ENCODE data around the gene PTPRE.

The PTPRE gene

DNA sequence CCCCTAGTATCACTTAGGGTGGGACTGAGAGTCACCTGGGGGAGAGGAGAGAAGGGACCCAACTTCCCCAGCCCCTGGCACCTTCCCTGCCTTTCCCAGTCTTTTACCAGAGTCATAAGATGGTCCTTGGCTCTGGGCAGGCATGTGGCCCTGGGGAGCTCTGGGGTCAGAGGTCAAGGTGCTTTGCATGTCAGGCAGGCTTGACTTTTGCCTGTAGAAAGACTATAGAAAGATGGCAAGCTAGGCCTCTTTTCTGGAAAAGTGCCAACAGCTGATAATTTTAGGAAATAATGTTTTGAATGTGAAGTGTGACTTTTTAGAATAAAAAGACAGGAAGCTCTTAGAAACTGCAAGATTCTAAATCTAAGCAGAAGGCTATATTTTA is 151.8 kb downstream of the PTPRE start:
- Histone ChIP-seq H3K4me2 (ENCODE audit: low read length) (no peak overlapping the region), H3K9me3 (replicated peaks; ENCODE audit: low read length) (no peaks in the 10 kb centered on the region), H3K4me3 (ENCODE audit: low read length) (no peak overlapping the region), H3K9ac (ENCODE audit: low read depth, low read length) (no peak overlapping the region), H3K4me1 (ENCODE audit: control insufficient read depth, insufficient read depth, low read length) (peaks cover 11% of the 10 kb centered on the region), H3K36me3 (ENCODE audit: insufficient read depth, low read length) (no peaks in the 10 kb centered on the region), H3K27me3 (ENCODE audit: control insufficient read depth, insufficient read depth, low read length) (no peaks in the 10 kb centered on the region)

DNA sequence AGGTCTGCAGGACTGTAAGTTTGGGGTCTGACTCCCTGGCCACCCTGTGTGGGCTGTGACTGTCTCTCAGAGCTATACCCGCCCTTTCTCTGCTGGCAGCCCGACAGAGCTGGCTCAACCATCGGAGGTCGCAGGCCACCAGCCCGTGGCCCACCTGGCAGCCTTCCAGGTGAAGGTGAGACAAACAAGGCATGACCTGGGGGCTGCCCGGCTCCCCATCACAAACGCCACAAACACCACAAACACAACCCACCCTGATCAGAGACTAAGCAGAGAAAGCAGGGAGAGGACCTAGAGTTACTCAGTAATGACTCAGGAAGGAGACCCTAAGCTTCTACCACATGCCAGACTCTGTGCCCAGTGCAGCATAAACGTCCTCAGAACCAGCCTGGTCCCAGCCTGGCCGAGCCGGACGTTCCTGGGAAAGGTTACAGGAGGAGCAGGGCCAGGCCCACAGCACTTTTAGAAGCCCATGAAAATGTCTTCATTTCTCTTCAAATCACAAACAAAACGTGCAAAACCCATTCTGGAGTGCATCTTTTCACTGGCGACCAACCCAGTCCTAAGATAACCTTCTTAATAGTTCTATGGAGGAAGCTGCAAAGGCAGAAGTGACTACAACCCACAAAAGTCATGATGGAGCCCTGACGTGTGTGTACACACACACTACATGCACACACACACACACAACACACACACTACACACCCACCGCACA is 152.5 kb downstream of the PTPRE start:
- Histone ChIP-seq H3K4me1 (ENCODE audit: control insufficient read depth, insufficient read depth, low read length) (peaks cover 17% of the 10 kb centered on the region), H3K27me3 (ENCODE audit: control insufficient read depth, insufficient read depth, low read length) (no peaks in the 10 kb centered on the region), H3K4me3 (ENCODE audit: low read length) (no peak overlapping the region), H3K36me3 (ENCODE audit: insufficient read depth, low read length) (no peaks in the 10 kb centered on the region), H3K9ac (ENCODE audit: low read depth, low read length) (no peak overlapping the region), H3K4me2 (ENCODE audit: low read length) (no peak overlapping the region), H3K9me3 (replicated peaks; ENCODE audit: low read length) (no peaks in the 10 kb centered on the region)

DNA sequence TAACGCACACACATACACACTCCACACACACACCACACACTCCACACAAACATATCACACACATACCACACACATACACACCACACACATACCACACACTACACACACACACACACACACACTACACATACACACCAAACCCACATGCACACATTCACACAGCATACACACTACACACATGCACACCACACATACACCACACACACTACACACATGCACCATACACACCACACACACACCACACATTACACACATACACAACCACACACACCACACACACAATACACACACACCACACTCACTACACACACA is 153.0 kb downstream of the PTPRE start:
- Histone ChIP-seq H3K4me2 (ENCODE audit: low read length) (no peak overlapping the region), H3K4me3 (ENCODE audit: low read length) (no peak overlapping the region), H3K9ac (ENCODE audit: low read depth, low read length) (no peak overlapping the region), H3K4me1 (ENCODE audit: control insufficient read depth, insufficient read depth, low read length) (peaks cover 22% of the 10 kb centered on the region), H3K27me3 (ENCODE audit: control insufficient read depth, insufficient read depth, low read length) (no peaks in the 10 kb centered on the region), H3K36me3 (ENCODE audit: insufficient read depth, low read length) (no peaks in the 10 kb centered on the region), H3K9me3 (replicated peaks; ENCODE audit: low read length) (no peaks in the 10 kb centered on the region)

DNA sequence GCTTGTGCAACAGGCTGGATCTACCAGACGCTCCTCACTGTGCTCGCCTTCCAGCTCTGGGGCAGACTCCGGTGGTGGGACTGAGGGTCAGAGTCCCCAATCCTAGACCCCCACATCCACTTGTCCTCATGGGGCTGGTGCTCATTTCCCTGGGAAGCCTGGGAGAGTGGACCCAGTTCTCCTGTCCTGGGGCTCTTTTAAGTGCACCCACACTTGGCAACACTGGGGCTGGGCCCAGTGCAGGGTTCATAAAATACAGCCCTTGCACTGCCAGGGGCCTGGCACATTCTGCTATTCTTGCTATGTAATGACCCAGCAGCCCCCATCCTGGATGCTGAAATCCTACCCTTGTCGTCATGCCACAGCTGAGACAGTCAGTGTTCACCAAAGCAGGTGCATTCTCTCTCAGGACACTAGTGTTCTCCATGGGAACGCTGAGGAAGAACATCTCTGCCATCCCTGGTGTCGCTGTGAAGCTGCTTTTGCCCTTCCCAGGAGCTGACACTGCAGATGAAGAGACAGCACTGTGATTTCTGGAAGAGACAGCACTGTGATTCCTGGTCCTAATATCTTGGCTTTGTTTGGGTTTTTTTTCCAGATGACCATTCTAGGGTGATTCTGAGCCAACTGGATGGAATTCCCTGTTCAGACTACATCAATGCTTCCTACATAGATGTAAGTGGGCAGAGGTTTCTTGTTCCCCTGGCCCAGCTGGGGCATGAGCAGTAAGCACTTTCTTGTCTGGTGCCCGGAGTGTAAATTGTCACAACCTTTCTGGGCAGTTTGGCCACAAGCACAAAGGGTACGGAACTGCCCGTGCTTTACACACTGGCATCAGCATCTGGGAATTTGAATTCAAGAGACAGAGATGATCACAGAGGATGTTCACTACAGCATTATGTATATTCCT is 153.7 kb downstream of the PTPRE start:
- H3K4me3 ChIP-seq (ENCODE audit: low read length) = no peak overlapping the region
- H3K36me3 ChIP-seq (ENCODE audit: insufficient read depth, low read length) = no peaks in the 10 kb centered on the region
- H3K9me3 ChIP-seq (replicated peaks; ENCODE audit: low read length) = no peaks in the 10 kb centered on the region
- peaks cover 28% of the 10 kb centered on the region for H3K4me1 ChIP-seq (ENCODE audit: control insufficient read depth, insufficient read depth, low read length)
- H3K27me3 ChIP-seq (ENCODE audit: control insufficient read depth, insufficient read depth, low read length) = no peaks in the 10 kb centered on the region
- H3K4me2 ChIP-seq (ENCODE audit: low read length) = no peak overlapping the region
- no peak overlapping the region for H3K9ac ChIP-seq (ENCODE audit: low read depth, low read length)

DNA sequence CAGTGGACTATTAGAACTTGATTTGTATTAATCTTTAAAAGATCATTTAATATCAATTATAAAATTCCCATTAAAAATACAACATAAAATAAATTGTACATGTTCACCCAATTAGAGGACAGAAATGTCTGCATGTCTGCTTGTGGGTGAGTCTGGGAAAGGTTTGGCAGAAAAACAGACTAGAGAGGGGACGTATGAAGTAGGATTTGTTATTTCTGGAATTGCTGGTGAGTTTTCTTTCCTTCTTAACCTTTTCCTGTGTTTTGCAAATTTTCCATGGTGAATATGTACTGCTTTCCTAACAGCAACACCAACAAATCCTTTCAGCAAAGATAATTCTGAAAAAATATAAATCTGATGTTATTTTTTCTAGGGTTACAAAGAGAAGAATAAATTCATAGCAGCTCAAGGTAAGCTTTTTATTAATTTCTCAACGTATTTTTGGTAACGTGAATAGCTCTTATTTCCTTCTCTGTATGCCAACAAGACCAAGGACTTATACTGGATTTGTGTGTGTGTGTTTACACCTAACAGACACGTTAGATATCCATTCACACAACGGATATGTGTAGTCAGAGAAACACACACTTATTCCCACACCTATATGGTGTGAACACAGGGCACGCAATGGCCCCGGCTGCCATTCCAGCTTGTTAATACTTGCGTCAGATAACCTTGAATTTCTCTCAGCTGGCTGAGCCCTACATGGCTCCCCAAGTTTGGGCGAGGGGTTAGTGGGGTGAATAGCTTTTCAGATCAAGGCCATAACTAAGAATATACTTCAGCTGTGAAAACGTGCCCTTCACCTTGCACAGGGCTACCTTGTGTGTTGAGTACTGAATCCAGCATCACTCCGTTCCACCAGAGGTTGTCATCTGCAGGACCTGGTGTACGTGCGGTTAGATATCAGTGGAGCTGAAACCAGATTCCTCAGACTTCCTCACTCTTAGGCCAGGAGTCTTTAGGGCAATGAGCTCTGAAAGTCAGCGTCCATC is 154.7 kb downstream of the PTPRE start:
- Histone ChIP-seq H3K27me3 (ENCODE audit: control insufficient read depth, insufficient read depth, low read length) (no peaks in the 10 kb centered on the region), H3K4me2 (ENCODE audit: low read length) (no peak overlapping the region), H3K4me3 (ENCODE audit: low read length) (no peak overlapping the region), H3K4me1 (ENCODE audit: control insufficient read depth, insufficient read depth, low read length) (peaks cover 28% of the 10 kb centered on the region), H3K36me3 (ENCODE audit: insufficient read depth, low read length) (peaks cover under 1% of the 10 kb centered on the region), H3K9me3 (replicated peaks; ENCODE audit: low read length) (no peaks in the 10 kb centered on the region), H3K9ac (ENCODE audit: low read depth, low read length) (no peak overlapping the region)

DNA sequence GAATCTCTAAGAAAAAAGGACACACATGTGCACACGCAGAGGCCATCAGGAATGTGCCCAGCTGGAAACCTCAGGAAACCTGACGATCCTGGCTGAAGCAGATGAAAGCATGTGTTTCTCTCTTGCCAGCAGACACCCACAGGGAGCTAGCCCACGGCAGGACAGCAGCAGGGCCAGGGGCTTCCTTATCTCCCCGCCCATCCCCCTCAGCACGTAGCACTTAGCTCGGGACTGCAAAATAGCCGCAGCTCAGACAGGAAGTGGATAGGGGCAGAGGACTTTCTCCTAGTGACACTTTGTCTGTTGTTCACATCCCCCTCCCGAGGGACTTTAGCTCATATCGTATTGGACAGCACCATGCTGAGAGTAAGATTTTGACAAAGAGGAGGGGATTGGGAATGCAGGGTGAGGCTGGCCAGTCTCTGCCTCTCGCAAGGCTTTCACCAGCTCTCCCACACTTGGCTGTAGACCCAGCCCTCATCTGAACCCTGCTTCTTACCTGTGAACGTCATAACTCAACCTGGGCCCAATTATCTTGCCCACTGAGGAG is 155.5 kb downstream of the PTPRE start:
- Histone ChIP-seq H3K4me1 (ENCODE audit: control insufficient read depth, insufficient read depth, low read length) (peaks cover 28% of the 10 kb centered on the region), H3K27me3 (ENCODE audit: control insufficient read depth, insufficient read depth, low read length) (no peaks in the 10 kb centered on the region), H3K4me2 (ENCODE audit: low read length) (peak overlapping the region; percentile 68), H3K36me3 (ENCODE audit: insufficient read depth, low read length) (peaks cover 4% of the 10 kb centered on the region), H3K9ac (ENCODE audit: low read depth, low read length) (no peak overlapping the region), H3K4me3 (ENCODE audit: low read length) (no peak overlapping the region), H3K9me3 (replicated peaks; ENCODE audit: low read length) (no peaks in the 10 kb centered on the region)

DNA sequence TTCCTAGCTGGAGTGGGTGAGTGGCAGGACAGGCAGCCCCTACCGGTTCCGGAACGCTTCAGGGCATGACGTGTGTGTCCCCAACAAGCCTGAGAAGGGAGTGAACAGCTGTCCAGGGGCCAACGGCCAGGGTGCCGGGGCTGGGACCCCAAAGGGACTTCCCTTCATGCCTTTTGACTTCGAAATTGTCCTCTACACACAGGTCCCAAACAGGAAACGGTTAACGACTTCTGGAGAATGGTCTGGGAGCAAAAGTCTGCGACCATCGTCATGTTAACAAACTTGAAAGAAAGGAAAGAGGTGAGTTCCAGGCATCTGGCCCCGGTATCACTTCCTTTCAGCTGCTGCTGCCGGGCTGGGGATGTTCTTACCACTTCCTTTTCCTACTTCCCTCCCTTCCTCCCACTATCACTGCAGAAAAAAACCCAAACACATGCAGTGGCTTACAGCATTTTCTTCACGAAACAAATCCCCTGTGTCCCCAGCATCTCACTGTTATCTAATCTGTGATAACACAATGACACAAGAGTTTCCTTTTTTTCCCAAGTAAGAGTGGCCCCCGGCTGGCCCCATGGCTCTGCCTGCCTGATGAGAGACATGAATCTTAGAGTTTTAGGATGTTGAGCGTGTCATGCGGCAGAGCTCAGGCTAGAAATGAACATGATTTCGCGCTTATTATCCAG is 156.1 kb downstream of the PTPRE start:
- H3K36me3 ChIP-seq (ENCODE audit: insufficient read depth, low read length) = peaks cover 4% of the 10 kb centered on the region
- peaks cover 28% of the 10 kb centered on the region for H3K4me1 ChIP-seq (ENCODE audit: control insufficient read depth, insufficient read depth, low read length)
- H3K4me3 ChIP-seq (ENCODE audit: low read length) = peak overlapping the region; percentile 44
- peak overlapping the region; percentile 68 for H3K4me2 ChIP-seq (ENCODE audit: low read length)
- peak overlapping the region; percentile 77 for H3K9ac ChIP-seq (ENCODE audit: low read depth, low read length)
- H3K9me3 ChIP-seq (replicated peaks; ENCODE audit: low read length) = no peaks in the 10 kb centered on the region
- no peaks in the 10 kb centered on the region for H3K27me3 ChIP-seq (ENCODE audit: control insufficient read depth, insufficient read depth, low read length)

DNA sequence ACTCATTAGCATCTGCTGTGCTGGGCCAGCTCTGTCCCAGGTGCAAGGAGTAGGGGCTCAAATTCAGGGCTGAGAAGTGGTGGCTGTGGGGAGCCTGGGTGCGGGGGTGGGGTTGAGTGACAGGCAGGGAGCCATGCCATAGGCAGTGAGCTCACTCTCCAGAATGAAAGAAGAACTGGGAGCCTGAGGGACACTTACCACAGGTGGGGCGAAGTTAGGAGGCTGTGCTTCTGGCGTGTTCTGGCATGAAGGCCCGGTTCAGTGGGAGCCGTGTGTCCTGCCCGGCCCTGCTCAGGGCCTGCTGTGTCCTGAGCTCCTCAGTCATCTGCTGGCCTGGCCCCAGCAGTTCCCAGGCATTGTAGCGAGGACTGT is 156.8 kb downstream of the PTPRE start:
- Histone ChIP-seq H3K4me1 (ENCODE audit: control insufficient read depth, insufficient read depth, low read length) (peaks cover 28% of the 10 kb centered on the region), H3K9ac (ENCODE audit: low read depth, low read length) (peak overlapping the region; percentile 77), H3K36me3 (ENCODE audit: insufficient read depth, low read length) (peaks cover 4% of the 10 kb centered on the region), H3K4me3 (ENCODE audit: low read length) (no peak overlapping the region), H3K27me3 (ENCODE audit: control insufficient read depth, insufficient read depth, low read length) (no peaks in the 10 kb centered on the region), H3K4me2 (ENCODE audit: low read length) (peak overlapping the region; percentile 68), H3K9me3 (replicated peaks; ENCODE audit: low read length) (no peaks in the 10 kb centered on the region)

DNA sequence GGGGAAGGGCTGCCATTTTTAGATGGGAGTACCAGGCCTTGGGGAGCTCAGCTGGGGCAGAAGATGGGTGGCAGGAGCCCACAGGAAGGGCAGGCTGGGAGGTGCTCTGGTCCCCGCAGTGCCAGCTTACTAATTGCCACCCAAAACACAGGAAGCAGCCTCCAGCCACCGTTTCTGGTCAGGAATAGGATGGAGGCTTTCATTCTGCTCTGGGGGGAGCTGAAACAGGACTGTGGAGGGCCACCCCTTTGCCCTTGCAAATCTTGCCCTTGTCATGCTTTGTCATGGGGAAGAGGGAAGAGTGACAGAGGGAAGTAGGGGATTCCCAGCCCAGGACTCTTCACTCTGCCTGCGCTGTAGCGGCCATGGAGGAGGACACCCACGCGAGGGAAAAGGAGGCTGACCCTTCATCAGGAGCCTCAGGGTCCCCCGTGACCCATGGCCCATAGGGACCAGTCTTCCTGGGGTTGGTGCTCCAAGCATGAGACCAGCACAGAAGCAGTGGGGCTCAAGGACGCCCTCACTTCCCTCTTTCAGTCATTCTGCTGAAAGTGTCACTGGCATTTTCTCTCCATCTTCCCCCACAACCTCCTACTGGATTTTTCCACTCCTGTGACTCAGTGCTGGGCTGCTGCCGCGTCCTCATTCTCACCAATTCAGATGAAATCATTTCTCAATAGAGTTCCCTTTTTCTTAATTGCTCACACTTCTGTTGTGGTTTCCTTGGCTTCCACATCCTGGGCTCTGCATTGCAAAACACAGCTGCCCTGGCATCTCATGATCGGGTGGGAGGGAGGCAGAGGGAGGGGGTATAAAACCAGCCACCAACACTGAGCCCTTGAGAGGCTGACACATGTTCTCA is 157.4 kb downstream of the PTPRE start:
- Histone ChIP-seq H3K4me1 (ENCODE audit: control insufficient read depth, insufficient read depth, low read length) (peaks cover 28% of the 10 kb centered on the region), H3K4me3 (ENCODE audit: low read length) (peak overlapping the region; percentile 56), H3K36me3 (ENCODE audit: insufficient read depth, low read length) (peaks cover 4% of the 10 kb centered on the region), H3K9ac (ENCODE audit: low read depth, low read length) (peak overlapping the region; percentile 77), H3K4me2 (ENCODE audit: low read length) (peak overlapping the region; percentile 68), H3K27me3 (ENCODE audit: control insufficient read depth, insufficient read depth, low read length) (no peaks in the 10 kb centered on the region), H3K9me3 (replicated peaks; ENCODE audit: low read length) (no peaks in the 10 kb centered on the region)

DNA sequence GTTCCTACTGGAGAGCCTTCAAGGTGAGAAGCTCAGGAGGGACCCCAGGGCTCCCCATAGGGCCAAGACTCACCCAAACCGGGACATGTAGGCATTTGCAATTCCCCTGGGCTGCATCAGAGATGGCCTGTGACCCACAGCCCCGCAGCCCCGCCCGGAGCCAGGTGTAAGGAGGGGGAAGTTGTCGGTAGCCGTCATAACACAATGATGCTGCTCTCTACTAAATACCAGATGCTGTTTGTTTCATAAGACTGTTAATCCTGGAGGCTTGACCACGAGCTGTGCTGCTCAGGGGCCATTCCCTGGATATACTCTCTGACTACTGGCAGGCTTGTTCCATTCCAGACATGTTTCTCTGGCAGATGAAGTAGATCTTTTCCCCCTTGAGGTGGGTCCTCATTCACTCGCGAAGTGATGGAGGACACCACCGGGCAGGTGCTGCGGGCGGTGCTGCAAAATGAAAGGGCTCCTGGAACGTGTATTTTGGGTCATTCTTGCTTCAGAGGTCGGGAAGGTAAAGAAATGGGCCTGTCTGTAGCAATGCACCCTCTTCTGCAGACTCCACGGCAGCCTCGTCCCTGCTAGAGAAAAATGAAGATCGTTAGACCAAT is 158.2 kb downstream of the PTPRE start:
- Histone ChIP-seq H3K4me3 (ENCODE audit: low read length) (no peak overlapping the region), H3K4me1 (ENCODE audit: control insufficient read depth, insufficient read depth, low read length) (peaks cover 28% of the 10 kb centered on the region)

More for the DNA sequence above, 158.2 kb downstream of the PTPRE start:
- Histone ChIP-seq H3K9me3 (replicated peaks; ENCODE audit: low read length) (no peaks in the 10 kb centered on the region), H3K9ac (ENCODE audit: low read depth, low read length) (peak overlapping the region; percentile 27), H3K4me2 (ENCODE audit: low read length) (peak overlapping the region; percentile 68), H3K36me3 (ENCODE audit: insufficient read depth, low read length) (peaks cover 4% of the 10 kb centered on the region), H3K27me3 (ENCODE audit: control insufficient read depth, insufficient read depth, low read length) (no peaks in the 10 kb centered on the region)

Measured in skeletal muscle satellite cell (primary cell).